Prostate gland (tissue), 2 donors: ENCODE data around the gene EXOC2. TPM values are rescaled to one million over a fixed set of nuclear protein-coding genes. Genes with fewer than 3 reads are reported as not detected.

ENCODE experiments used
- DNase-seq: peaks from one replicate; pipeline ENCODE4 v3.0.0-alpha.2; 2019; ENCODE audit warnings: low spot score
- H3K27ac ChIP-seq, 2 donors: fragments of 200-600 bp; sonication (generic); 2 replicates each; pipeline ENCODE4 v1.5.1; 2017 to 2019
- H3K27me3 ChIP-seq: fragments of 200-600 bp; sonication (generic); replicated peaks from 2 replicates; pipeline ENCODE4 v1.5.1; 2019; ENCODE audit not compliant: insufficient read depth
- H3K36me3 ChIP-seq, 2 donors: fragments of 200-600 bp; sonication (generic); 1 replicate in 1 of 2; 2 replicates in 1 of 2; pipeline versions ENCODE4 v1.5.1 to v1.8.1; 2017 to 2019
- H3K4me1 ChIP-seq: fragments of 200-600 bp; sonication (generic); replicated peaks from 2 replicates; pipeline ENCODE4 v1.5.1; 2019
- H3K4me3 ChIP-seq, 2 donors: fragments of 200-600 bp; sonication (generic); 2 replicates each; pipeline ENCODE4 v1.5.1; 2017 to 2019
- H3K9me3 ChIP-seq: fragments of 200-600 bp; sonication (generic); 2 replicates; pipeline ENCODE4 v1.5.1; 2017
- CTCF ChIP-seq, 4 experiments: fragments of 200-600 bp in 2 of 4; fragments of 450-650 bp in 2 of 4; sonication (generic) in 2 of 4; IDR thresholded peaks; 1 replicate in 3 of 4; 2 replicates in 1 of 4; pipeline ENCODE4 v1.5.1; 2016 to 2019; ENCODE audit warnings: antibody characterized with exemption in 4 of 4, mild to moderate bottlenecking in 2 of 4, moderate library complexity in 2 of 4
- POLR2A ChIP-seq: fragments of 450-650 bp; IDR thresholded peaks from one replicate; pipeline ENCODE4 v1.6.1; 2016; ENCODE audit warnings: antibody characterized with exemption, mild to moderate bottlenecking
- POLR2AphosphoS5 ChIP-seq: sonication (generic); formaldehyde crosslinking; IDR thresholded peaks from one replicate; pipeline ENCODE4 v1.6.1; 2017; ENCODE audit warnings: antibody characterized with exemption
- WGBS: methylation state at CpG from one replicate; pipeline ENCODE4 v1.1.5; 2018; 5-methylcytosine and 5-hydroxymethylcytosine counted together
- intact Hi-C: fragments of 100-400 bp; cut with DNase I; formaldehyde crosslinking; loops from one replicate; pipeline ENCODE4 v1.14.2; 2022
- total RNA-seq, 2 donors: library from RNA; depleted of rRNA; stranded (reverse); fragments of >200 nt; gene quantifications; one replicate each; pipeline ENCODE4 v1.1.0, GENCODE V29; 2016

EXOC2 gene
- total RNA-seq, 2 donors from 2014 or later = 18.2 to 30.8 TPM

DNA sequence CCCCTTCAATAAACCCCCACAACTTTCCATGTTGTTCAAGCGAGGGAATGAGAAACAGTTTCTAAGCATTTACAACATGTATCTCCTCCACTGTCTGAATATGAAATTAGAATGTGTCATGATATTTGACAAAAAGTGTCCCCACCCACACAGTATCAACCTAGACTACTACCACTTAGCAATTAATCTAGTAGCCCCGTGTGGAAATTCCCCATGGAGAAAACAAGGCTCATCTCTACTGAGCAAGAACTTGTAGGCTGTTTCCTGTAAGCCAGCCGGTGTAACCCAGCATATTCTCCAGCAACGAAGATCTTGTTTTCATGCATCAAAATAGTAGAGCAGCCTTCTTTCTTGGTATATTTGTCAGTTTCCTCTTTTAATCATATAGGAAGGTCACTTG is 186.4 kb downstream of the EXOC2 start:
- Histone ChIP-seq H3K27ac (no peak overlapping the region), H3K4me3 (no peak overlapping the region), H3K4me1 (no peaks in the 10 kb centered on the region), H3K27me3 (no peaks in the 10 kb centered on the region), H3K9me3 (no peaks in the 10 kb centered on the region), H3K36me3 (no peaks in the 10 kb centered on the region)
- 85% methylated on average over 4 of the region's 4 CpGs for WGBS
- intact Hi-C loops = no loop called here
- DNase-seq = no peak
- TF ChIP-seq POLR2AphosphoS5 (no peak), POLR2A (no peak), CTCF (IDR thresholded peaks at IDR 0.05) (no peak)

DNA sequence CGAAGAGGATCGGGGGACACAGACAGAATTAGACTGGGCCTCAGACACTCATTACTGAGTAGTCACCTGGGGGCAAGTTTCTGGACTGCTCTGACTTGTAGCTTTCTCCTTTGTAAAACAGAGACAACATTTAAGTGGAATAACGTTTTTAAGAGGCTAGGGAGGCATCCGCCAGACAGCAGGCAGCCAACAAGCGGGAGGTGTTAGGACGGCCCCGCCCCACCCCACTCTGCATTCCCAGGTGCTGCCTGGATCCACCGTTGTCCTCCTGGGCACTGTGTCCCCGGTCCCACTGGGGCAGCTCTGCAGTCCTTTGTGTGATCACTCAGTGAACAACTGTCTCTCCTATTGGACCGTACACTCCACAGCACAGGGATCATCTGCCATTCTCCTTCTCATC is 187.6 kb downstream of the EXOC2 start:
- H3K4me3 ChIP-seq = no peak overlapping the region
- no peaks in the 10 kb centered on the region for H3K36me3 ChIP-seq
- 80% methylated on average over 10 of the region's 10 CpGs for WGBS
- intact Hi-C loops = no loop called here
- TF ChIP-seq POLR2AphosphoS5 (no peak), CTCF (IDR thresholded peaks at IDR 0.05) (no peak), POLR2A (no peak)
- H3K27ac ChIP-seq = no peak overlapping the region
- H3K27me3 ChIP-seq = no peaks in the 10 kb centered on the region
- H3K9me3 ChIP-seq = no peaks in the 10 kb centered on the region
- no peaks in the 10 kb centered on the region for H3K4me1 ChIP-seq
- no peak for DNase-seq

DNA sequence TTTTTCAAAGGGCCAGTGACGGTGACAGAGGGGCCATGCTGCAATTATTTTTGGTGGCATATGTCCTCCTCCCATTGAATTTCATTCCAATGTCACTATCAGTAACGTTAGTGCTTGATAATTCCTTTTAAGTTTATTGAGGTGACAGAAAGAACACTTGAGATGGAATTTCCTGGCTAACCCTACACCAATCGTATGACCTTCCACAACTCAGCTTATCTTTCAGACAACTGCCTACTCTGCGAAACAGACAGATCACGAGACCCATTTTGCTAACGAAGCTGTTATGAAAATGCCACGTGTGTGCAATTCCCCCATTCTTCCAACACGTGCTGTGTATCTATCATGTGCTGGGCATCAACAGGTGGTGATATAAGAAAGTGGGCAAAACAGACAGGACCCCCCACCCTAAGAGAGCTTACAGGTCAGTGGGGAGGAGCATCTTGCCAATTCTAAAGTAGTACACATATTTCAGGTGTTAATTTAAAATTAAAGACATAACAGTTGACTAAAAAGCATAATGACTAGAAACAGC is 188.4 kb downstream of the EXOC2 start:
- Histone ChIP-seq H3K4me1 (no peaks in the 10 kb centered on the region), H3K9me3 (no peaks in the 10 kb centered on the region), H3K27ac (no peak overlapping the region), H3K27me3 (no peaks in the 10 kb centered on the region), H3K4me3 (no peak overlapping the region), H3K36me3 (no peaks in the 10 kb centered on the region)
- 93% methylated on average over 8 of the region's 8 CpGs for WGBS
- intact Hi-C loops = no loop called here
- TF ChIP-seq CTCF (IDR thresholded peaks at IDR 0.05) (no peak), POLR2A (no peak), POLR2AphosphoS5 (no peak)
- DNase-seq = no peak

DNA sequence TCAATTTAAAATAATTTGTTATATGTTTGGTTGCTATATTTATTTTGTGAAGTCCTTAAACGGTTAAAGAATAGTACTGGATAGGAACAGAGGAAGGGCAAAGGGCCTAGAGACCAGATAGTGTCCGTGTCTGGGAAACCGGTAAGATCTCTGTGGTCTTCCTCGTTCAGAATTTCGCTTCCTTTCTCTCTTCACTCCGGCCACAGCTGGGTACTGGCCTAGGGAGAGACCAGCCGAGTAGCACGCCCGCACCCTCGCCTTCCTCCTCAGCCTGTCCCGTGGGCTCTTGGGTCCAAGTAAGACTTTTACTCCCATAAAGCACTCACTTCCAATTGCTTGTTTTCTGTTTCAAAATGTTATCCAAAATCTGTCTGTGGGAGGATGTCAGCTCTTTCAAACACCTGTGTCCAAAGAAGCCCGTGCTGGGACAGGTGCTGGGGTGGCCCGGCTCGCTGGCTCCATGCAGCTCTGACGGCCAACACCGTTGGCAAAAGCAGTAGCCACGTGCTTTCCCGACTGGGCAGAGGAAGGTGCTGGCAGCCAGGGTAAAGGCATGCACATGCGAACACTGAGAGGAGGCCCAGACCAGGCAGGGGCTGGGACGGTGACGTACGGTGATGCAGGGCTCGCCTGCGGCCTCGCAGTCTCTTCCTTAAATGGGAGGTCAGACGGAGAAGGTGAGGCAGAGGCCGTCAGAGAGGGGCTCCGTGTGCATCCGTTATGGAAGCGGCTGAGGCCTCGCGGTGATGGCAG is 189.2 kb downstream of the EXOC2 start:
- Histone ChIP-seq H3K4me3 (no peak overlapping the region), H3K36me3 (no peaks in the 10 kb centered on the region), H3K4me1 (no peaks in the 10 kb centered on the region), H3K27ac (no peak overlapping the region), H3K27me3 (no peaks in the 10 kb centered on the region), H3K9me3 (no peaks in the 10 kb centered on the region)
- TF ChIP-seq CTCF (IDR thresholded peaks at IDR 0.05) (no peak), POLR2AphosphoS5 (no peak), POLR2A (no peak)
- 94% methylated on average over 32 of the region's 32 CpGs for WGBS
- intact Hi-C loops = no loop called here
- no peak for DNase-seq

DNA sequence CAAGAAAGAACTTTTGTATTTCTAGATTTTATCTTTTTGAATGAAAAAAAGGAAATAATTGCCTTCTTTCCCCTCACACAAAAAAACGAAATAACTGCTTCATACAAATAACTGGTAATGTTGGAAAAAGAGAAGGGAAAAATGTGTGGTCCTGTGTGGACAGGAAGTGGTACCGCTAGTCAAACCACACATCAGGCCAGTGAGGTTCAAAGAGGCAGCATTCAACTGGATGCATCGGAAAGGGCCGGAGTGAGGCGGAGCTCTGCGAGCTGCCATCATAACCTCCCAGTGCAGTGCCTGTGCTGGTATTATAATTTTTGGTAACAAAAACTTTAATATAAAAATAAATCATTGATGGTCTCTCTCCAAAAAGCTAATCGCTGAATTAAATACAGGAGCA is 190.2 kb downstream of the EXOC2 start:
- no peaks in the 10 kb centered on the region for H3K27me3 ChIP-seq
- no peaks in the 10 kb centered on the region for H3K9me3 ChIP-seq
- H3K36me3 ChIP-seq = no peaks in the 10 kb centered on the region
- H3K4me1 ChIP-seq = no peaks in the 10 kb centered on the region
- H3K4me3 ChIP-seq = no peak overlapping the region
- TF ChIP-seq POLR2AphosphoS5 = no peak
- no peak for TF ChIP-seq POLR2A
- TF ChIP-seq CTCF (IDR thresholded peaks at IDR 0.05) = no peak
- DNase-seq = no peak
- no peak overlapping the region for H3K27ac ChIP-seq
- intact Hi-C loops = no loop called here
- 83% methylated on average over 7 of the region's 7 CpGs for WGBS
